Mesendoderm (in vitro differentiated cells): Measurements from ENCODE around the gene CAV1.

Experiments
- DNase-seq: peaks from one replicate; pipeline ENCODE4 v3.0.0; 2013
- H2AK5ac ChIP-seq: 2 replicates; pipeline ENCODE4 v1.6.1; 2013; ENCODE audit warnings: low read length, inconsistent platforms
- H2BK120ac ChIP-seq: 2 replicates; pipeline ENCODE4 v1.6.1; 2013; ENCODE audit warnings: low read depth, mild to moderate bottlenecking, low read length, moderate library complexity, mixed read lengths
- H2BK15ac ChIP-seq: replicated peaks from 2 replicates; pipeline ENCODE4 v1.6.1; 2013; ENCODE audit warnings: low read depth, mild to moderate bottlenecking, moderate library complexity
- H2BK5ac ChIP-seq: 2 replicates; pipeline ENCODE4 v1.6.1; 2013; ENCODE audit warnings: low read length, inconsistent platforms
- H3K18ac ChIP-seq: 2 replicates; pipeline ENCODE4 v1.6.1; 2013; ENCODE audit warnings: mild to moderate bottlenecking, low read length, mixed read lengths
- H3K23ac ChIP-seq: one replicate; pipeline ENCODE4 v1.6.1; 2013; ENCODE audit warnings: low read length
- H3K27ac ChIP-seq: 2 replicates; pipeline ENCODE4 v1.5.1; 2013; ENCODE audit warnings: low read depth, mild to moderate bottlenecking, inconsistent platforms, low read length, moderate library complexity
- H3K27me3 ChIP-seq: 2 replicates; pipeline ENCODE4 v1.6.1; 2013; ENCODE audit warnings: low read length, control low read depth, mild to moderate bottlenecking, inconsistent platforms; ENCODE audit not compliant: insufficient read depth, poor library complexity
- H3K36me3 ChIP-seq: 2 replicates; pipeline ENCODE4 v1.6.1; 2013; ENCODE audit warnings: low read length, inconsistent platforms; ENCODE audit not compliant: control insufficient read depth, insufficient read depth
- H3K4ac ChIP-seq: one replicate; pipeline ENCODE4 v1.6.1; 2013; ENCODE audit warnings: low read depth, mild to moderate bottlenecking, low read length, moderate library complexity
- H3K4me1 ChIP-seq: 2 replicates; pipeline ENCODE4 v1.6.1; 2013; ENCODE audit warnings: low read depth, low read length, inconsistent platforms; ENCODE audit not compliant: control insufficient read depth
- H3K4me2 ChIP-seq: 2 replicates; pipeline ENCODE4 v1.6.1; 2013; ENCODE audit warnings: low read length
- H3K4me3 ChIP-seq: 2 replicates; pipeline ENCODE4 v1.5.1; 2013; ENCODE audit warnings: mild to moderate bottlenecking, low read length
- H3K56ac ChIP-seq: one replicate; pipeline ENCODE4 v1.6.1; 2013; ENCODE audit warnings: low read length
- H3K79me1 ChIP-seq: 2 replicates; pipeline ENCODE4 v1.6.1; 2013; ENCODE audit warnings: low read length, inconsistent platforms
- H3K79me2 ChIP-seq: 2 replicates; pipeline ENCODE4 v1.6.1; 2013; ENCODE audit warnings: mild to moderate bottlenecking, low read length; ENCODE audit not compliant: control insufficient read depth, insufficient read depth
- H3K9ac ChIP-seq: 2 replicates; pipeline ENCODE4 v1.6.1; 2013; ENCODE audit warnings: low read length, inconsistent platforms
- H4K5ac ChIP-seq: one replicate; pipeline ENCODE4 v1.6.1; 2013; ENCODE audit warnings: low read length
- H4K8ac ChIP-seq: one replicate; pipeline ENCODE4 v1.6.1; 2013; ENCODE audit warnings: low read depth, mild to moderate bottlenecking, control low read depth, low read length, moderate library complexity
- WGBS: extraction: QIAGEN DNeasy Blood & Tissue Kit; methylation state at CpG from one replicate; pipeline ENCODE4 v1.1.7; 2013; ENCODE audit warnings: low lambda C conversion rate, missing lambda C conversion rate; ENCODE audit not compliant: insufficient coverage; ENCODE audit errors: extremely low coverage; 5-methylcytosine and 5-hydroxymethylcytosine counted together

The CAV1 gene

DNA sequence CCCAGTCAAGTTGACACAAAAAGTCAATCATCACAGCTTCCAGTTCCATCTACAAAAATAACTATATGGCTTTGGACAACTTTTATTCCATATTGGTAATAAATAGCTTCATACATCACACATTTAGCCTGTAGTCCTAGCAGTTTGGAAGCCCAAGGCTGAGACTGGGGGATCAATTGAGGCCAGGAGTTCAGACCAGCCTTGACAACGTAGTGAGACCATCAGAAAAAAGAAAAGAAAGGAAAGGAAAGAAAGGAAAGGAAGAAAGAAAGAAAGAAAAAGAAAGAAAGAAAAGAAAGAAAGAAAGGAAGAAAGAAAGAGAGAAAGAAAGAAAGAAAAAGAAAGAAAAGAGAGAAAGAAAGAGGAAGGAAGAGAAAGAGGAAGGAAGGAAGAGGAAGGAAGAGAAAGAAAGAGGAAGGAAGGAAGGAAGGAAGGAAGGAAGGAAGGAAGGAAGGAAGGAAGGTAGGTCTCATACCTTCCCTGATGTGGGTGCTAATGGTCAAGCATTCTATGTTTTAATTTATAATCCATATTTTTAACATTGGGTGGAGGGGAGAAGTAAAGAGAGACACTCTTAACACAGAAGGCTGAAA is 37.8 kb downstream of the CAV1 start:
- no peak overlapping the region for H2BK5ac ChIP-seq
- H2AK5ac ChIP-seq: no peak overlapping the region
- H2BK120ac ChIP-seq: no peak overlapping the region
- H3K4me1 ChIP-seq: peaks cover 2% of the 10 kb centered on the region
- H3K79me1 ChIP-seq: no peaks in the 10 kb centered on the region
- H3K9ac ChIP-seq: no peak overlapping the region
- H3K27ac ChIP-seq: no peak overlapping the region
- no peaks in the 10 kb centered on the region for H3K27me3 ChIP-seq
- no peak overlapping the region for H3K4ac ChIP-seq
- DNase-seq: no peak
- H3K4me3 ChIP-seq: no peak overlapping the region
- no peak overlapping the region for H2BK15ac ChIP-seq
- H3K79me2 ChIP-seq: no peaks in the 10 kb centered on the region
- H3K18ac ChIP-seq: no peak overlapping the region
- no peak overlapping the region for H3K56ac ChIP-seq
- no peaks in the 10 kb centered on the region for H3K36me3 ChIP-seq
- H4K5ac ChIP-seq: no peak overlapping the region
- no peak overlapping the region for H4K8ac ChIP-seq
- H3K23ac ChIP-seq: no peak overlapping the region
- H3K4me2 ChIP-seq: no peak overlapping the region
- WGBS: no CpG with 5 or more reads among the region's 1 CpG

DNA sequence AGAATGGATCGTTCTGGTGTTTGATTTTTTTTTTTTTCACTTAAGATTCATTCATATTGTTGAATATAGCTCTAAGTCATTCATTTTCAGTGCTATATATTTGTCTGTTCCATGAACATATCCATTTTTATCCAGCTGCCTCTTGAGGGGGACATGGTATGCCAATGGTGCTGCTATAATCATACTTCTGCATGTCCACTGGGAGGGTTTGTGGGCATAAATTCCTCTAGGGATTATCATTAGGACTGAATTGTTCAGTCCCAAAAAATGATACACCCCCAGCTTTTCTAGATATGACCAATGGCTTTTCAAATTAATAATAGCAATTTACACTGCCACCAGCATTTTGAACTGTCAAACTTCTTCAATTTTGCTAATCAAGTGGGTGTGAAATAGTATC is 41.1 kb downstream of the CAV1 start:
- Histone ChIP-seq H2BK15ac (no peak overlapping the region), H3K27ac (no peak overlapping the region), H3K4me3 (no peak overlapping the region), H3K23ac (no peak overlapping the region), H3K4me2 (no peak overlapping the region), H3K18ac (no peak overlapping the region), H2AK5ac (no peak overlapping the region), H4K8ac (no peak overlapping the region), H4K5ac (no peak overlapping the region), H3K56ac (no peak overlapping the region), H3K79me1 (no peaks in the 10 kb centered on the region), H3K4me1 (no peaks in the 10 kb centered on the region), H3K27me3 (no peaks in the 10 kb centered on the region), H3K79me2 (no peaks in the 10 kb centered on the region), H3K4ac (no peak overlapping the region), H3K9ac (no peak overlapping the region), H2BK5ac (no peak overlapping the region), H3K36me3 (no peaks in the 10 kb centered on the region), H2BK120ac (no peak overlapping the region)
- DNase-seq: no peak
- no CpG with 5 or more reads among the region's 1 CpG for WGBS

DNA sequence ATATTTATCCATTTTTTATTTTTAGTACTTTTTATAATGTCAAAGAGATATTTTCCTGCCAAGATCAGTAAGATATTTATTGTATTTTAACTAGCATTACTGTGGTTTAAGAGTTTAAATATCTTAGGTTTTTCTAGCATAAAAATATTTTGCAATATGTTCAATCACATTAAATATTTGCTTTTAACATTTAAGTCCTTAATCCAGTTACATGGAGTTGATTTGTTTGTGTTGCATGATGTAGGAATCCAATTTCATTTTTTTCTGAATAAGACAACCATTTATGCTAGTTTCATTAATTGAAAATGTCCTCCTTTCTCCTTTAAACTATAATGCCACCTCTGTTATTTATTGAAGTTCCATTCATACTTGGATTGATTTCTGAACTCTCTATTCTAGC is 41.8 kb downstream of the CAV1 start:
- Histone ChIP-seq H3K23ac (no peak overlapping the region), H4K5ac (no peak overlapping the region), H3K79me2 (no peaks in the 10 kb centered on the region), H3K4me2 (no peak overlapping the region), H4K8ac (no peak overlapping the region), H2BK120ac (no peak overlapping the region), H3K27ac (no peak overlapping the region), H3K9ac (no peak overlapping the region), H3K36me3 (no peaks in the 10 kb centered on the region), H3K4me3 (no peak overlapping the region), H3K4ac (no peak overlapping the region), H3K79me1 (no peaks in the 10 kb centered on the region), H2BK5ac (no peak overlapping the region), H3K18ac (no peak overlapping the region), H2AK5ac (no peak overlapping the region), H3K56ac (no peak overlapping the region), H3K4me1 (no peaks in the 10 kb centered on the region), H3K27me3 (no peaks in the 10 kb centered on the region), H2BK15ac (no peak overlapping the region)
- DNase-seq: no peak

DNA sequence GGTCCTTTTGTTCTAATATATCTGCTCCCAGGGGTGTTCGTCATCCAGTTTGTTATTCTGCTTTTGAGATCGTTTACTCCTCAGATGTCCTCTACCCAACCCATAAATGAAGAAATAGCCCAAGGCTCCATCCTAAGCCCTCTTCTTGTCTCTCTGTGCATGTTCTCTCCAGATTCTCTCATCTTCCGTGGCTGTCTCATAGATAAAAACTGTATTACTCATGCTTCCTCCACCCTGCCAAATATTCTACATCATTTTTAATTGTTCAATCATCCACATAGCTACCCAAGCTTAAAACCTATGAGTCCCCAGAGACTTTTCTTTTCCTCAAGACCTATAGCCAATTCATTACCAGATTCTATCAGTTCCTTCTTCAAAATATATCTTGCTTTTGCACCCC is 44.9 kb downstream of the CAV1 start:
- Histone ChIP-seq H2AK5ac (no peak overlapping the region), H3K27me3 (no peaks in the 10 kb centered on the region), H2BK5ac (no peak overlapping the region), H3K79me1 (no peaks in the 10 kb centered on the region), H3K56ac (no peak overlapping the region), H4K8ac (no peak overlapping the region), H3K9ac (no peak overlapping the region), H2BK15ac (no peak overlapping the region), H3K4me2 (no peak overlapping the region), H3K36me3 (no peaks in the 10 kb centered on the region), H3K18ac (no peak overlapping the region), H2BK120ac (no peak overlapping the region), H3K23ac (no peak overlapping the region), H3K4ac (no peak overlapping the region), H4K5ac (no peak overlapping the region), H3K4me3 (no peak overlapping the region), H3K4me1 (no peaks in the 10 kb centered on the region), H3K27ac (no peak overlapping the region), H3K79me2 (no peaks in the 10 kb centered on the region)
- WGBS: no CpG with 5 or more reads among the region's 3 CpGs
- no peak for DNase-seq

DNA sequence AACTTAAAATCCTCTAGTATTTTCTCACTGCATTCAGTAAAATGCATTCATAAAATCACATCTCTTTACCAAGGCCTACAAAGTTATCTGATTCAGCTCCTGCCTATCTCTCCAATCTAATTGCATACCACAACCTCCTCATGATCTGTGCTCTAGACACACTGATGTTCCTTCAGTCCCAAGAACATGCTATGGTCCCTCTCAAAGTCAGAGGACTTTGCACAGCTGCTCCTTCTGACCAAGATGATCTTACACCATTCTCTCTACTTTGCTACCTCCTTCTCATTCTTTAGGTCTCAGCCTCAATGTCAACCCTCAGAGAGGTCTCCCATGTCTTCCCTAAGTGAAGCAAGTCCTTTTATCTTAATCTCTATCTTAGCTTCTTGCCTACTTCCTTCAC is 45.5 kb downstream of the CAV1 start:
- H3K4me3 ChIP-seq: no peak overlapping the region
- no peak overlapping the region for H3K23ac ChIP-seq
- no peak overlapping the region for H3K4me2 ChIP-seq
- no peak overlapping the region for H3K27ac ChIP-seq
- no peaks in the 10 kb centered on the region for H3K27me3 ChIP-seq
- H3K79me2 ChIP-seq: no peaks in the 10 kb centered on the region
- H2BK15ac ChIP-seq: no peak overlapping the region
- H3K56ac ChIP-seq: no peak overlapping the region
- no peak for DNase-seq
- no peaks in the 10 kb centered on the region for H3K4me1 ChIP-seq
- no peak overlapping the region for H2BK120ac ChIP-seq
- no peak overlapping the region for H3K4ac ChIP-seq
- H3K18ac ChIP-seq: no peak overlapping the region
- no peak overlapping the region for H4K5ac ChIP-seq
- H3K79me1 ChIP-seq: no peaks in the 10 kb centered on the region
- no peak overlapping the region for H2AK5ac ChIP-seq
- no peak overlapping the region for H3K9ac ChIP-seq
- no peak overlapping the region for H4K8ac ChIP-seq
- no peak overlapping the region for H2BK5ac ChIP-seq
- no peaks in the 10 kb centered on the region for H3K36me3 ChIP-seq

DNA sequence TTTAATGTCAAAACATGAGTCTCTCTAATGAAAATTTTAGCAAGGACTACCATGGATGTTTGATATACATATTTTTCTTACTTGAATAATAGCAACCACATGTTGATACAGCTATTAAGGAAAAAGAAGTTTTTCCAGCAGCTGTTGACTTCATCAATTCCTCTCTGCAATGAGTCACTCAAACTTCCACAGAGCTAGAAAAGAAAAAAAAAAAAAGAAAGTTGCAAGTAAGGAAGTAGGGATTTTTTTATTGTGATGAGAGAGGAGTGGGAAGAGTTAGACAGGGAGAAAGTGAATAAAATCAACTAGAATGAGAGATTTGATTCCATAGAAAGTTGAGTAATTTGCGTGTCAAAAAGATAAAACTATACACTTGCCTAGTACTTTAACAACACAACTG is 46.2 kb downstream of the CAV1 start:
- H3K4me2 ChIP-seq: no peak overlapping the region
- no CpG with 5 or more reads among the region's 1 CpG for WGBS
- no peak overlapping the region for H4K5ac ChIP-seq
- H3K79me2 ChIP-seq: no peaks in the 10 kb centered on the region
- H3K4me3 ChIP-seq: no peak overlapping the region
- H2BK120ac ChIP-seq: no peak overlapping the region
- no peaks in the 10 kb centered on the region for H3K79me1 ChIP-seq
- no peak overlapping the region for H3K56ac ChIP-seq
- H3K18ac ChIP-seq: no peak overlapping the region
- H4K8ac ChIP-seq: no peak overlapping the region
- no peak overlapping the region for H3K4ac ChIP-seq
- no peak overlapping the region for H3K9ac ChIP-seq
- no peaks in the 10 kb centered on the region for H3K36me3 ChIP-seq
- H3K27me3 ChIP-seq: no peaks in the 10 kb centered on the region
- no peak overlapping the region for H2BK5ac ChIP-seq
- H3K23ac ChIP-seq: no peak overlapping the region
- H3K27ac ChIP-seq: no peak overlapping the region
- no peak overlapping the region for H2AK5ac ChIP-seq
- H3K4me1 ChIP-seq: no peaks in the 10 kb centered on the region
- H2BK15ac ChIP-seq: no peak overlapping the region
- no peak for DNase-seq
